Umbilical cord (tissue), 2 donors: Measurements from ENCODE around the gene USP12. TPM values are rescaled to one million over a fixed set of nuclear protein-coding genes. Genes with fewer than 3 reads are reported as not detected.
"Not testable (repeated sequence)": the region's sequence is repeated elsewhere in the genome, so short reads cannot be mapped to it uniquely, and the experiment has no call there.

Experiments
- DNase-seq: peaks from one replicate; pipeline ENCODE4 v3.0.0-alpha.2; 2015; ENCODE audit warnings: low spot score
- total RNA-seq: library from RNA; depleted of rRNA; stranded (reverse); fragments of >200 nt; gene quantifications from one replicate; pipeline ENCODE4 v1.2.3, GENCODE V29; 2014; ENCODE audit warnings: low replicate concordance; ENCODE audit not compliant: insufficient read depth

Gene USP12
- total RNA-seq, 1 donor from 2014 or later: 52.2 TPM

DNA sequence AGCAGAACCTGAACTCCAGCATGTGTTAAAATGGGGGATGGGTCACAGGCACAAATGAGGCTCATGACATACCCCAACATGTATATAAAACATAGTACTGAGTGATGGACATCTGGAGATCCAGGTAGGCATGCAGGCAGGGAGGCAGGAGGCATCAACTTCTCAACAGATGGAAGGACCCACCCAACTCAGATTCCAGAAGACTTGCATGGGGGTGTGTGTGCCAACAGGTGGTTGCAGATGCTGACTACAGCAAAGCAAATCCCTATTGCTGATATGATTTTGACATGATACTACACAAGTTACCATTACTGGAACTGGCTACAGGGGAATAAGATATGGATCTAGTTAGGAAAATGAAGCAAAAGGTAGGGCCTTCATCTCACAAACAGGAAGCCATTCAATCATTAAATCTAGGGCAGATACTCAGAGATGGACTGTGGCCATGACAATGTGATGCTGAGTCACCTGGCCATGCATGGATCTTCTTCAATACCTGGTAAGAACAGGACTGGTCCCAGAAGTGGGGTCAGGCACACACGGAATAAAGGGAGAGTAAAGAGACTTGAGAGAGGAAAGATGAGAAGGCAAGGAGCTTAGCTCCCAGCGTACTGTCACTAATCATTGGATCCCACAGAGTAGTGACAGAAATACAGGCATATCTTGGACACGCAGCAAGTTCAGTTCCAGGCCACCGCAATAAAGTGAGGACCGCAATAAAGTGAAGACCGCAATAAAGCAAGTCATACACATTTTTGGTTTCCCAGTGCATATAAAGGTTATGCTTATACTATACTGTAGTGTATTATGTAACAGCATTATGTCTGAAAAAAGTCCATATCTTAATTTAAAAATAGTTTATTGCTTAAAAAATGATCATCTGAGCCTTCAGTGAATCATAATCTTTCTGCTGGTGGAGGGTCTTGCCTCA, 91.3 kb downstream of the USP12 start:
- DNase-seq: no peak

DNA sequence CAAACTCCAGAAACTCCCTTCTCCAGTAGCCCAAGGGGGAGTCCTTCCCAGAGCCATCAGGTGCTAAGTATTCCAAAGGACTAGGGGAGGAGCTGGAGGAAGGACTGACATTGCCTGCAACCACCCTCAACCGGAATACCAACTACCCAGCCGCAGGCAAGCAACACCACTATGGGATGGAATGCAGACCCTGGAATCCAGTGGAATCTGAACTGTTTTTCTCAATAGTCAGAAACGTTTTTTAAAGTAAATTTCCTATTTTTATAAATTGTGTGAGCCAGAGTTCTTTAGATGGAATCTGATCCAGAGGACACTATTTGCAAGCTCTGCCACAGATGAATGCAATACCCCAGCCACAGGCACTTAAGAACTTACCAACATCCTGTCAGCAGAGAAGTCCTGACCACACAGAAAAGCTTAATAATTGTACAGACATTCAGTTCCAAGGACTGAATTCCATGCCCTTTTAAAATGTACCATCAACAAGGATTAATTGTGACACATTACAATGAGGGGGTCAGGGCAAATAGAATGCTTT, 92.1 kb downstream of the USP12 start:
- DNase-seq: peak; percentile 7

DNA sequence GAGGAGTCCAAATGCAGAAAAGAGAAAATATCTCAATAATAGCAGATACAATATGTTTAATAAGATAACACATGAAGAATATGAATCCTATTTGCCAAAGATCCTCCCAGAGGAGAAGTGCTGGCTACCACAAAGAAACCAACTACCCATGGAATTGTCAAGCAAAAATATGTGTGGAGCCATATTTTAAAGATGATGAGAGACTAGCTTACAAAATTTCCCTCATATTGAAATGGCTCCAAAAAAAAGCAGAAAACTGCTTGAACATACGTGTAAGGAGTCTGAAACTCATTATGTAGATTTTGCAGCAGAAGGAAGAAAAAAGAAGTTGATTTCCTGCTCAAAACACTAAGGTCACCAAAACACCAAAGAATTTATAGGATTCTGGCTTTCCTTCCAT, 94.2 kb downstream of the USP12 start:
- no peak for DNase-seq

DNA sequence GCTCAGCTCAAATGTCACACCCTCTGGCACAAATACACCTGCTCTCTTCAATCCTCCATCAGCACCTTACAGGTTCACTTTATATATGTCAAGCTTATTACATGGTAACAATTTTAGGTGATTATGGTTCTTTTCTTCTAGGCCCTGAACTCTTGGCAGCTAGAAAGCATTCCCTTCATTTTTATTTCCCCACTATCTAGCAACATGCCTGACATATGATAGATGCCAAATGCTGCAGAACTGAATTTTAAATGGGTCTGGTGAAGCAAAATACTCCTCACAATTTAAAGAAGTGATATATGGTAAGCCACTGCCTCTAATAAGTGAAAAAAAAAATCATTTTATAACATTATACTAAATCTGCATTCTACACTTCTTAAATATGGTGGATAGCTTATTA, 95.2 kb downstream of the USP12 start:
- peak; percentile 42 for DNase-seq

DNA sequence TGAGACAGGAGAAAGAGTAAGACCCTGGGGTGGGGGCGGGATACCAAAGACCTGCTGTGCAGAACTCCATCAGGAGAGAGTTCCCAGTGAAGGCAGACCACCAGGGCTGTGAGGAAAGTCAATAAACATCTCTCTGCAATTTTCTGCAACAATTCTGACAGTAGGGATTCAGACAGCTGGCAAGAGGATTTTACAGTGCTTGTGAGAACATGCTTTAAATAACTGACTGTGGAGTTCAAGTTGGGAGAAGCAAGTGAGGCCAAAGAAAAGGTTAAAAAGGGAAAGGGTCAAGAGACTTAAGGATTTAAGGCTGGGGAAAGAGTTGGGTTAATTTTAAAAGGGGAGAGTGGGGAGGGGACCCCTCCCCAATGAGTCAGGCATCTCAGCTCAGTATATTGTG, 98.4 kb downstream of the USP12 start:
- DNase-seq: no peak

DNA sequence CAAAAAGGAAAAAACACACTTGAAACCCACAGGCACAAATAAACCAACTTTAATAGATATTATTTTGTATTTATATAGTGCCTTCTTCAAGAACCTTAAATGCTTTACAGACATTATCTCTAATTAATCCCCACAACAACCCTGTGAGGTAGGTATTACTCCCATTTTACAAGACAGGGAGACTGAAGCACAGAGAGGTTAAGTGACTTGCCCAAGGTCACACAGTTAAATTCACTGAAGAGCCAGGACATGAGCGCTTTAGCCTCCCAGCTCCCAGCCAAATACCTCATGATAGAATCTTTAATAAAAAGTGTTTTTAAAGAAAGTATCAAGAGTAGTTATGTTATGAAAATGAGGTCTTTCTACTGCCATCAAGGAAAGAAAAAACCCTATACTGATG, 105.5 kb downstream of the USP12 start:
- DNase-seq: not testable (repeated sequence)

DNA sequence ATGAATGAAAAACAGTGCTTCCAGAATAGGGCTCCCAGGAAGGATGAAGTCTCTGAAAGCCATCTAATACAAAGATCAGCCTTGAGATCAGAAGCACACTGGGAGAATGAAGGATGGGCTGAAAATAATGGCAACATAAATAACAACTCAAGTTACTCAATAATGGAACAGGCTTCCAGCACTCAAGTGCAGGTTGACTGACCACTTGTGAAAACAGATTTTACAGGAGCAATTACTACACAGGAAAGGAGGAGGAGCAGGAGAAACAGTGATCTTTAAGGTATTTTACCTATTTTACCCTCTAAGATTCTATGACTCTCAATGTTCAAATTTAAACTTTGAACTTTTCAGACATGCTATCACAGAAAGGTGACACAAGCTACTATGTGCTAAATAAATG, 106.0 kb downstream of the USP12 start:
- no peak for DNase-seq

DNA sequence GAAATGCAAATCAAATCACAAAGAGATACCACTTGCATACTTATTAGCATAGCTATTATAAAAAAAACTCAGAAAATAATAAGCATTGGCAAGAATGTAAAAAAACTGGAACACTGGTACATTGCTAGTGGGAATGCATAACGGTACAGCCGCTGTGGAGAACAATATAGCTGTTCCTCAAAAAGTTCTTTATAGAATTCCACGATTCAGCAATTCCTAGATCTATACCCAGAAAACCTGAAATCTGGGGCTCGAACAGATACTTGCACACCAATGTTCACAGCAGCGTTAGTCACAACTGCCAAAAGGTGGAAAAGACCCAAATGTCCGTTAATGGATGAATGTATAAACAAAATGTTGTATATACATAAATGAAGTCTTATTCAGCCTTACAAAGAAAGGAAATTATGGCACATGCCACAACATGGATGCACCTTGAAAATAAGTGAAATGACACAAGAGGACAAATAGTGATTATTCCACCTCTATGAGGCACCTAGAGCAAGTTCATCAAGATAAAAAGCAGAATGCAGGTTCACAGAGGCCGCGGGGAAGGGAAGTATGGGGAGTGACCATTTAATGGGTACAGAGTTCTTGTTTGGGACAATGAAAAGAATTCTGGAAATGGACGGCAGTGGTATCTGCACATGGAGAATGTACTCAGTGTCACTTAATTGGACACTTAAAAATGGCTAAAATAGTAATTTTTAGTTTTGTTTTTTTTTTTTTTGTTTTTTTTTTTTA, 107.2 kb downstream of the USP12 start:
- DNase-seq: no peak

DNA sequence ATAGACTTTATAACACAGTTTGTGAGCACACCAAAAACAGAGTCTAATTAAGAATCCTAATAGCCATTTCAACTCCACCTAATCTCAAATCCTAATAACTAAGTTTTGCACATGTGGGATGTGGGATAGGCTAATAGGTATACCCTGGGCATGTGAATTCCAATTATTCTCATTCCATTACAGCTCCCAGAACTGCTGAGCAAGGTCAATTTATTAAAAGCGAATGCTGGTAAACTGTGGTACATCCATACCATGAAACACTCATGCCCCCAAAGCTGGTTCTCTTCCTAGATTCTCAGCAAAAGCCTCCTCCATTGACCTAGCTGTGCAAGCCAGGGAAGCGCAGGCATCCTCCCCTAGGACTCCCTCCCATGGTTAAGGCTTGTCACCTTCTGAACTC, 113.8 kb downstream of the USP12 start:
- no peak for DNase-seq

DNA sequence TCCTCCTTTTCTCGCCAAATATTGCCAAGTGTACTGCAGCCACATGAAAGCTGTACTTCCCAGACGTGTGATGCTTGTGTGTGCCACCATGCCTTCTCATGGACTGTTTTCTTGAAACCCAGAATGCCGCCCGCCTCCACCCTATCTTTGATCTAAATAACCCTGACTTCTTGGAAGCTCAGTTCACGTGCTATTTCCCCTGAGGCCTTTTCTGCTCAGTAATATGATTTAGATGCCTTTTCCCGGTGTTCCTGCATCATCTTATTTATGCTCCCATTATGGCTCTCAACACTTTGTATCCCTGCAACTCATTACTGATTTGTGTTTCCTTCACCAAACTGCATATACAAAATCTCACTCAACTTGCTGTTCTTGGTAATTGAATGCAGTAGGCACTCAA, 116.1 kb downstream of the USP12 start:
- DNase-seq: no peak

DNA sequence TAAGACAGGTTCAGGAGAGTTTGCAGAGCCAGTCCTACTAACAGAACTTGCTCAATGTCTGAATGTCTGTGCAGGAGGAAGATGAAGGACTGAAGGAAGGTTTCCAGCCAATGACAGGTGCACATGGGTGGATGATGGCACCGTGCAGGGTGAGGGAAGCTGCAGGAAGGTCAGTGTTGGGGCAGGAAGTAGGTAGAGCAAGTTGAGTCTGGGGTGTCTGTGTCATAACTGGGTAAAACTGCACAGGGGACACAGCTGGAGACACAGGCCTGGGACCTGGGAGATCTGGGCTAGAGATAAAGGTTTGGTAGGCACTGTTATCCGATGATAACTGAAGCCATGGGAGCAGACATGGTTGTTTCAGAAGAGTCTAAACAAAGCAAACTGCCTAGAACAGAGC, 116.9 kb downstream of the USP12 start:
- DNase-seq: no peak

DNA sequence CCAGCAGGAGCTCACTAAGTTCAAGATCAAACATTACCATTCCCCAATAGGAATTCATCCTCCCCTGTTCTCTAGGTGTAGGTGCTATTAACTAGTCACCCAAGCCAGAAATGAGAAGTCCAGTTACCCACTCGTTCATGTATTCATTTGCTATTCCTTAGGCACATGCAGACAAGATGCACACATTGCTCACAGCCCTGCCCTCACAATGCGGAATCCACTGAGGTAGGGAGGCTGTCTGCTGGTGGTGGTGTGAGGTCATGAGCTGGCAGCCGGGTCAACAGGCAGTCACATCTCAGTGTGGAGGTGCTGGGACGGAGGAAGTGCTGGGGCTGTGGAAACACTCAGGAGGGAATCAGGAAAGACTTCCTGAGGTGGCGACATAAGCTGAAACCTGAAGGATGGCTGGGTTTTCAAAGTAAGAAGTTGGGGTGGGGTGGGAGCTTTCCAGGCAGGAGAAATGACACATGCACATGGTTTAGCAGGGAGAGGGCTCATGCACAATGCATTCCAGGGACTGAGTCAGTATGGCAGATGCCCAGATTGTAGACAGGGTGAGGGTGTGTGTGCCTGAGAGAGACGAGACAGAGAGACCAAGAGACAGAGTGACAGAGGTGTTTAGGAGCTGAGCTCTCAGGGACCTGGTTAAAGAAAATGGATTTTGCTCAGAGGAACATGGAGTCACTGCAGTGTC, 117.6 kb downstream of the USP12 start:
- peak; percentile 37 for DNase-seq

DNA sequence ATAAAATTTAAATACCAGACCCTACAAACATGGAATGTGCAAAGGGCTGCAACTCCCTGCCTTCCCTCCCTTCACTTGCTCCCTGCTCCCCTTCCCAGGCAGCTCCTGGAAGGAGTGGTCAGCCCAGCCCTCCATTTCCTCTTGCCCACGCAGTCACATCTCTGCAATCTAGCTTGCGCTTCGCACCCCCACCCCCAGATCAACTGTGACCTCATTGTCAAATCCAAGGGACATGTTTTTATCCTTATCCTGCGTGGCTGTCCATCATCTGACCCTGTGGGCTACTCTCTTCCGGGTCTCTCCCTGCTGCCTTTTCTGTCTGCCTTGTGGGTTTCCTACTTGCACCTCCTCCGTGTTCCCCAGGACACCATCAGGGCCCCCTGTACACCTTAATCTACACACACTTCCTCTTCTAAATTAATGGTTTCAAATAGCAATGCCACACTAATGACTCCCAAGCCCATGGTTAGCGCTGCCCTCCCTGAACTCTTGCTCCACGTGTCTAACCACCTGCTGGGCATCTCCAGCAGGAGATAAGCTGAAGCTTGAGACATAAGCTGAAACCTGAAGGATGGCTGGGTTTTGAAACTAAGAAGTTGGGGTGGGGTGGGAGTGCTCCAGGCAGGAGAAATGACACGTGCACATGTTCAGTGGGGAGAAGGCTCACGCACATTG, 118.3 kb downstream of the USP12 start:
- DNase-seq: no peak

DNA sequence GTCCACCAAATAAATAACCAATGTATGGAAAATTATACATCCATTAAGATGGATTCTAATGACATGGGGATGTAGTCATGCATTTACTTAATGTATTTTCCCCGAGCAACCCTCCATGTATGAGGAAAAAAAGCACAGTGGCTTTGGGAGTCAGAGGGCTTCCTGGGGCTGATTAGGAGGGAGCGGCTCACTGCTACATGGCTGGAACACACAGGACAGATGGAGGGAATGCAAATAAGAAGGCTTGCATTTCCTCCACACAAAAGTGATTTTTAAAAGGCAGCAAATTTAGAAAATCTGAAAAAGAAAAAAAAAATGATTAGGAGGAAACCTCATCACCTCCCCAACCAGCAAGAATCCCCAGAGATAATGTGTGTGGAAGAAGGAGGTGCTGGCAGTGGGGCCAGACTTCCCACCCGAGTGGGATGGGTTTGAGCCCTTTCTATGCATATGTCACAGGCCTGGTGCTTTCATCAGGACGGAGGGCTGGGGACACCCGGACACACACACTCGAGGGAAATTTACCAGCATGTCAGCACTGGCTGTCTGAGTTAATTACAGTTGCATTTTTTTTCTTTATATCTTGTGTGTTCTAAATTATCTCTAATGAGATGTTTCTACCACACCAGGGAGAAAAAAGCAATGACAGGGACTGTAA, 118.9 kb downstream of the USP12 start:
- DNase-seq: no peak

DNA sequence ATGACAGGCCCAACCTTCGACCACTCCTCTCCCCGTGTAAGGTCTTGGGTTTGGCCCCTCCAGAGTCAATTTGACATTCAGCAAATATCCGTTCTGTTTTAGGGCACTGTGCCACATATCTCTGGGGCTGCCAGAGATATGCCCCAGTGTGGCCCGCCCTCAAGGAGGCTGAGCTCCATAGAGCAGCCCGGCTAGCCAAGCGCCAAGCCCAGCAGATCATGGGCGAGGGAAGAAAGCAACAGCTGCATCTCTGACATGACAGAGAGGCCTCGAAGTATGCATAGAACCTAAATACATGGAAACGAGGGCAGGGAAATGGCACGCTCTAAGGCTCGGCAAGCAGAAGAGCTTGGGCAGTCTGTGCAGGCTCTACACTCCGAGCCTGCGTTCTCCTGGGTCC, 124.5 kb downstream of the USP12 start:
- no peak for DNase-seq

DNA sequence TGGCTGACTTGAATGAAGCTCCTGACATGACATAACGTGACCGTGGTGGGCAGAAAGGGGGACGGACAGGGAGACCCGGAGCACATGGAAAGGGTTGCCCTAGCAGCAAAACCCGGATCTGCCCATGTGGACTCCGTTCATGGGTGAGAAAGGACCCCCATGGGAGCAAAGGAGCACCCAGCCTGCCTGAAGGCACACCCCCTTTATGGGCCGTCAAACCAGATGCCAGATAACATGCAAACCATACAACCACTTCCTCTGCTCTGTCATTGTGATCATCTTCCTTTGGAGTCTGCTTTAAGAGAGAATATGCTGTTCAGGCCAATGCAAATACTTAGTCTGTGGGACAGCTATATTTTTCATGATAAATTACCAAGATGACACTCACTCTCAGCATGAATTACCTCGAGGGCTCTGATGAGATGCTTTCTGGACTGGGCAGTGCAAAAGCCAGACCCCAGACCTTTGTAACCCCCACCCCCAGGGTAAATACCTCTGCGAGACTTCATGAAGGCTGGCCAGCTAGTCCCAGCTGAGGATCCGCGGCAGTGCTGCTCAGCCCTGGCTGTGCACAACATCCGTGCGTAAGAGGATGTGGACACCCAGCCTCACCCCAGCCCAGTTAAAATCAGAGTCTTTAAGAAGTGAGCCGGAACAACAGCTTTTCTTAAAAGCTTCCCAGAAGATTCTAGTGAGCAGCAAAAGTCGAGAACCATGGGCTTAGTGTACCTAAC, 126.6 kb downstream of the USP12 start:
- DNase-seq: no peak

DNA sequence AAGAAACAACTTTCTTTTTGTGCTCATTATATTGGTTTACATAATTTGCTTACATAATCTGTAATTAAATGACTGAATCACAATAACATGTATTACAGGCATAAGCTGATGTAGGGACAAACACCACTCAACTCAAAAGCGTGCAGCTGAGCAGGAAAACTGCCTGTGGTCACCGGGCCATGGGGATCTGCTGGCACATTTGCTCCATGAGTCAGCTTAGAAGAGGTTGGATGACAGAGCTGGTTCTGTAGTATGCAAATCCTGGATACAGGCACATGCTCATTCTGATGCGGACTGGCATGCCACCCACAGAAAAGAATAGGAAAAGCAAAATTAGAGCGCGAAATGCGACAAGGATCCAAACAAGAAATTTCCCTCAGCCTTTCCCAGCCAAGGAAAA, 128.6 kb downstream of the USP12 start:
- peak; percentile 44 for DNase-seq

DNA sequence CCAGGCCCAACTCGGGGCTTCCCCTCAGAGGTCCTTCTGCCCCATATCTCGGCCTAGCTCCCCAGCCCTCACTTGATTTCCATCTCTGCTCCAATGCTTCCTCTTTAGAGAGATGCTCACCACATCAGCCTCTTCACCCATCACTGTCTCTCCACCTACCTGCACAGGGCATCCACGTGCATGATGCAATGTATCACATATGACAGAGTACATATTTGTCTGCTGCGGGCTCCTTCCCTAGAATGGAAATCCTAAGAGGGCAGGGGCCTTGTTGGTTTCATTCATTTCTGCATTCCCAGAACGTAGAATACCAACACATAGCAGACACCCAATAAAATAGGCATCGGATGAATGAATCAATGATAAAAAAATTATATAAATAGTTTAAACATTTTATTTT, 130.3 kb downstream of the USP12 start:
- DNase-seq: no peak

DNA sequence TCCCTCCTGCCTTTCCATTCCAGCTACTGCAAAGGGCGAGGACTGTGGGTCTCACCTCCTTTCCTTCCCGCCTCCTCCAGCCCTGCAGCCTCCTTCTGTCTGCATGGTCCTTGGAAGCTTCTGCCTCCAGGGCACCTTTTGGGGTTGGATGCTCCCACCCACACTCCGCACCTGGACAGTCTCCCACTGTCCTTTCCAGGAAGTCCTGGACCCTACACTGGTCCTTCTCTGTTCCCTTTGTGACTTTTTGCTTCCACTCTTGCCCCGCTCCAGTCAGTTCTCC, 130.8 kb downstream of the USP12 start:
- DNase-seq: no peak

DNA sequence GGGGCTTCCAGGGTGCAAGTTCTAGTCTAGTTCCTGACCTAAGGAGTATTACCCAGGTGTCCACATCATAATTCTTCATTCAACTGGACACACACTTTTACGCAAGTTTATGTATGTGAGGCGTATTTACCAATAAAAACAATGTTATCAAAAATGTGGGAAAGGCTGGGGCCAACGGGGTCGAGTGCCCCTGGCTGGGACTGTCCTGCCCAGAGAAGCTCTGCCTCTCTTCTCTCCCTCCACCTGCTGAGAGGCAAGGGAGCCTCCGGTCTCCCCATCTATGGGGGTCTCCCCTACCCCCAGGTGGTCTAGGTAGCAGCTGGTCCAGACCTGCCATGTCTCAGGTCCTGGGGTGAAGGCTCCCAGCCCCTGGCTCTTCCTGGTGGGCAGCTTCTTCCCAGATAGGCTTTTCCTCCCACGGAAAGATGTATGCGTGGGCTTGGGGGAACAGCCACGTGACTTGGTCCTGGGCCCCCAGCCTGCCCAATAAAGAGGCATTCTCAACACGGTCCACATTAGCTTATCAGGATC, 132.4 kb downstream of the USP12 start:
- no peak for DNase-seq
